Measurements from ENCODE around the gene PIGP. TPM values are rescaled to one million over a fixed set of nuclear protein-coding genes. Genes with fewer than 3 reads are reported as not detected.

The PIGP gene
- total and polyA plus RNA-seq, 2 of the 13 experiments (the other 11 are each of a cell fraction or from before 2014, with no cell fraction given): 14.8 to 33.4 TPM

GRCh38 chr21:37076087-37076850, 3.4 kb upstream of the PIGP start:
- 82% methylated on average over 4 of the region's 4 CpGs for WGBS (ENCODE audit: low lambda C conversion rate)
- no peak for TF ChIP-seq MIXL1 (CRISPR knock-in tag; IDR thresholded peaks at IDR 0.05)
- no peak for TF ChIP-seq ZMYM3 (CRISPR knock-in tag; IDR thresholded peaks at IDR 0.05)
- no peak for TF ChIP-seq ZNF816 (CRISPR knock-in tag; IDR thresholded peaks at IDR 0.05; ENCODE audit: borderline replicate concordance)
- no peak for TF ChIP-seq PHF20 (CRISPR knock-in tag; IDR thresholded peaks at IDR 0.05)
- no peak for TF ChIP-seq ZSCAN12 (CRISPR knock-in tag; IDR thresholded peaks at IDR 0.05)
- no peak for TF ChIP-seq ZNF572 (CRISPR knock-in tag; IDR thresholded peaks at IDR 0.05)
- no peak for TF ChIP-seq PCBP1 (IDR thresholded peaks at IDR 0.05; ENCODE audit: borderline replicate concordance, low read depth, low read length)
- no peak for TF ChIP-seq SNAPC2 (CRISPR knock-in tag; IDR thresholded peaks at IDR 0.05)
- TF ChIP-seq ZNF30 (CRISPR knock-in tag; IDR thresholded peaks at IDR 0.05): no peak
- Histone ChIP-seq H3K4me1 (ENCODE audit: insufficient read depth, low read length) (peaks cover 61% of the 10 kb centered on the region), H3K4me3 (replicated peaks in 1 of 3; ENCODE audit: insufficient read depth in 1 of 3, low read depth in 2 of 3, low read length in 3 of 3) (peak overlapping the region in 1 of 3 experiments; percentile 92; a peak in 1 of 6 replicates), H3K36me3 (replicated peaks in 1 of 2; ENCODE audit: control insufficient read depth in 1 of 2, insufficient read depth in 2 of 2, low read length in 2 of 2) (no peaks in the 10 kb centered on the region), H3K4me2 (ENCODE audit: low read depth, low read length) (peak overlapping the region; percentile 84), H2AFZ (ENCODE audit: low read length) (no peak overlapping the region), H3K9me3 (ENCODE audit: low read length) (no peaks in the 10 kb centered on the region), H3K79me2 (ENCODE audit: insufficient read depth, low read length) (peaks cover 91% of the 10 kb centered on the region), H3K27ac (ENCODE audit: extremely low read length, insufficient read depth, low read length) (no peak overlapping the region), H3K9ac (ENCODE audit: insufficient read depth, low read depth, low read length) (no peak overlapping the region), H3K27me3 (ENCODE audit: control insufficient read depth in 1 of 2, insufficient read depth in 2 of 2, low read length in 2 of 2) (no peaks in the 10 kb centered on the region; a peak in 1 of 5 replicates), H4K20me1 (ENCODE audit: insufficient read depth, low read length) (peaks cover 42% of the 10 kb centered on the region)
- POLR2A ChIA-PET: interaction anchor here (1.4 kb wide), 1 partner anchor 110 kb away, joined by 3 read pairs; the partner anchor contains the start of gene HLCS
- intact Hi-C loops (cut with micrococcal nuclease; ENCODE audit: unreplicated experiment): no loop called here
- CTCF ChIA-PET (ENCODE audit: low intra/inter-chr PET ratio, low total read pairs): no interaction called here
- in situ Hi-C loops (cut with HindIII; ENCODE audit: extremely low pct_ligation_motif_present, low pct_unique_long_range_greater_than_20kb): no loop called here
- no TSS peak for BruUV-seq (replicated peaks)
- no peak for DNase-seq (ENCODE audit: low spot score)
- FAIRE-seq: no peak
- no peak for ATAC-seq
